ENCODE data around the gene NUTM1.

Gene NUTM1

DNA sequence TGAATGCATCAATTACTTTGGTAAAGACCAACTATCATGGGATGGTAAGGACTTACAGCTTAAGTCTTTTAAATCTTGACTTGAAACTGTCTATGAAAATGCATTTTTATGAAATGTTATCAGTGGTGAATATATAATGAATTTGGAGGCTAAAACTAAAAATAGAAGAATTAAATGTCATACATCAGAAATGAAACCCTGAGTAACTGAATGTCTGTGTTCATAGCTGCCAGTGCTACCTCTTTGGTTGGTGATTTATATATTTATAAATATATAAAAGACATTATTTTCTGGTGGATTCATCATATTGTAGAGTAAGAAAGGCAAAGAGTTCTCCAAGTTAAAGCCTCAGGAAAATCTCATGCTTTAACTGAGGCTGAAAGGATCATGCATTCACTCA lies 17.7 kb upstream of the NUTM1 start:
- Histone ChIP-seq H3K4me3 (ENCODE audit: low read length) (no peak overlapping the region), H3K4me2 (ENCODE audit: low read length) (no peak overlapping the region), H3K9ac (ENCODE audit: low read depth, low read length) (no peak overlapping the region), H3K9me3 (replicated peaks; ENCODE audit: low read length) (no peaks in the 10 kb centered on the region), H3K4me1 (ENCODE audit: control insufficient read depth, insufficient read depth, low read length) (no peaks in the 10 kb centered on the region), H3K27me3 (ENCODE audit: control insufficient read depth, insufficient read depth, low read length) (no peaks in the 10 kb centered on the region), H3K36me3 (ENCODE audit: insufficient read depth, low read length) (no peaks in the 10 kb centered on the region)

DNA sequence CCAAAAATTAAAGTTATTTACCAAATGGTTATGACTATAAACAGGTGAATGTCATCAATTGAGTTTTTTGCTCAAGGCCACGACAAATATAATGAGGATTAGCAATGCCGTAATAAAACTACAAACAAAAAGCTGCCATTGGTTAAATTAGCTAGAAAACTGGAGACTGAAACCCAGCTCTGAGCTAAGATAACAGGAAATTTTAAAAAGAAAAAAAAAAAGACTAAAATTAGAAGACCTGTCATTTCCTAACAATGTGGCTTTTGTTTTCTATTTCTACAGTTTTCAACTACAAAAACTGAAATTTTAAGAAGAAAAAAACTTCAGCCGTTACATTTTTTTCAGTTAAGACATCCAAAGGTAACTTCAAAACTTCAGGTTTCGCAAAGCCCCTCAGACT lies 15.2 kb upstream of the NUTM1 start:
- H3K4me3 ChIP-seq (ENCODE audit: low read length): no peak overlapping the region
- no peaks in the 10 kb centered on the region for H3K9me3 ChIP-seq (replicated peaks; ENCODE audit: low read length)
- H3K4me2 ChIP-seq (ENCODE audit: low read length): no peak overlapping the region
- H3K36me3 ChIP-seq (ENCODE audit: insufficient read depth, low read length): no peaks in the 10 kb centered on the region
- no peaks in the 10 kb centered on the region for H3K27me3 ChIP-seq (ENCODE audit: control insufficient read depth, insufficient read depth, low read length)
- H3K9ac ChIP-seq (ENCODE audit: low read depth, low read length): no peak overlapping the region
- no peaks in the 10 kb centered on the region for H3K4me1 ChIP-seq (ENCODE audit: control insufficient read depth, insufficient read depth, low read length)

DNA sequence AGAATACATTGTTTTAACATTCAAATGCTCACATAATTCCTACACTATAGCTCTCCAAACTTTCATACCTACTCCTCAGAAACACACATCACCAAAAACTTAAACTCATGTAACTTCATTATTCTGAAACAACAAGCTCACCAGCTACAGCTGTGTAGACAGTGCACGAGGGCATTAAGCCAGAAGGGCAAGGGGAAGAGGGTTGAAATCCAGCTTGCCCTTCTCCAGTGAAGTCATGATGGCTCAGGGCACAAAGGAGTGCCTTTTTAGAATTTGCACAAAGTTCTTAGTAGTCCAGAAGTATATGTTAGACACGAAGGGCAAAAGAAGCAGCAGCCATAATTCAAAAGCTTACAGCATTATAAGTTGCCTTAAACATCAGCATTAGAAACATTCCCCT lies 14.1 kb upstream of the NUTM1 start:
- Histone ChIP-seq H3K9ac (ENCODE audit: low read depth, low read length) (no peak overlapping the region), H3K4me2 (ENCODE audit: low read length) (no peak overlapping the region), H3K27me3 (ENCODE audit: control insufficient read depth, insufficient read depth, low read length) (no peaks in the 10 kb centered on the region), H3K36me3 (ENCODE audit: insufficient read depth, low read length) (no peaks in the 10 kb centered on the region), H3K4me1 (ENCODE audit: control insufficient read depth, insufficient read depth, low read length) (peaks cover 5% of the 10 kb centered on the region), H3K9me3 (replicated peaks; ENCODE audit: low read length) (no peaks in the 10 kb centered on the region), H3K4me3 (ENCODE audit: low read length) (no peak overlapping the region)

DNA sequence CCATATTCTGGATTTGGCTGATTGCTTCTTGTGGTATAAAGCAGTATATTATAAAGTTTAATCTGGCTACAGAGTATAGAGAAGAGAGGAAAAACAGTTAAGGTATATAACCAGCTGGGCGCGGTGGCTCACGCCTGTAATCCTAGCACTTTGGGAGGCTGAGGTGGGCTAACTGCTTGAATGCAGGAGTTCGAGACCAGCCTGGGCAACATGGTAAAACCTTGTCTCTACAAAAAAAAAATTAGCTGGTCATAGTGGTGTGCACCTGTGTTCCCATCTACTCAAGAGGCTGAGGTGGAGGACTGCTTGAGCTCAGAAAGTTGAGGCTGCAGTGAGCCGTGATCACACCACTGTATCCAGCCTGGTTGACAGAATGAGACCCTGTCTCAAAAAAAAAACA lies 12.8 kb upstream of the NUTM1 start:
- Histone ChIP-seq H3K9ac (ENCODE audit: low read depth, low read length) (no peak overlapping the region), H3K4me1 (ENCODE audit: control insufficient read depth, insufficient read depth, low read length) (peaks cover 17% of the 10 kb centered on the region), H3K27me3 (ENCODE audit: control insufficient read depth, insufficient read depth, low read length) (no peaks in the 10 kb centered on the region), H3K4me2 (ENCODE audit: low read length) (no peak overlapping the region), H3K9me3 (replicated peaks; ENCODE audit: low read length) (no peaks in the 10 kb centered on the region), H3K36me3 (ENCODE audit: insufficient read depth, low read length) (no peaks in the 10 kb centered on the region), H3K4me3 (ENCODE audit: low read length) (no peak overlapping the region)

DNA sequence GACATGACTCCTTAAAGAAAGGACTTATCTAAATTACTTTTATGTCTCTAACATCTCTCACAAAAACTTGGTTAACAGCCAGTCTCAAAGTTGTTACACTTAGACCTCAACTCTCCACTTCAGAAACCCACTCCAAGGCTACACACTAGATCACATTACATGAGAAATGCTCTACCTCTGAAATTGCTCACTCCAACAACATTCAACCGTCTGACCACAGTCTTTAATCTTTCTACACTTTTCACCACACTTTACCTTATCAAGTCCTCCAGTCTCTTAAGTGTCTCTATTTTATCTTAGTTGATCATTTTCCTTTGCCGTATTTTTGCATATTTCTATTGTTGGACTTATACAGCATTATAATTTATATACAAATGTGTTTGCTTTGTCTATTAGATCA lies 11.3 kb upstream of the NUTM1 start:
- no peaks in the 10 kb centered on the region for H3K9me3 ChIP-seq (replicated peaks; ENCODE audit: low read length)
- H3K36me3 ChIP-seq (ENCODE audit: insufficient read depth, low read length): no peaks in the 10 kb centered on the region
- H3K27me3 ChIP-seq (ENCODE audit: control insufficient read depth, insufficient read depth, low read length): no peaks in the 10 kb centered on the region
- no peak overlapping the region for H3K4me2 ChIP-seq (ENCODE audit: low read length)
- H3K9ac ChIP-seq (ENCODE audit: low read depth, low read length): no peak overlapping the region
- H3K4me3 ChIP-seq (ENCODE audit: low read length): no peak overlapping the region
- H3K4me1 ChIP-seq (ENCODE audit: control insufficient read depth, insufficient read depth, low read length): peaks cover 33% of the 10 kb centered on the region

DNA sequence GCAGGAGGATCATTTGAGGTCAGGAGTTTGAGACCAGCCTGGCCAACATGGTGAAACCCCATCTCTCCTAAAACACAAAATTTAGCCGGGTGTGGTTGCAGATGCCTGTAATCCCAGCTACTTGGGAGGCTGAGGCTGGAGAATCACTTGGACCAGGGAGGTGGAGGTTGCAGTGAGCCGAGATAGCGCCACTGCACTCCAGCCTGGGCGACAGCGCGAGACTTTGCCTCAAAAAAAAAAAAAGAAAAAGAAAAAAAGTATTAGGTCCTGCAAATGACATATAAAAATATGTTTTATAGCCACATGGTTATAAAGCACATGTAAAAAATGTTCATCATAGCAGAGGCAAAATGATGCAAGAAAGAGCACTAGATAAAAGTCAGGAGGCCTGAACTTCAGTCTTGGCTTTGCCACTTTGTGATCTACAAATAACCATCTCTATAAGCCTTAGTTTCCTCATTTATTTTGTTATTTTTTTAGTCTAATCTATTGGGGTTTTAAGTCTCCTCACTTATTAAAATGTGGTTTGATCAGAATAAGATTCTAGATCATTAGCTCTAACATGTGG lies 10.5 kb upstream of the NUTM1 start:
- Histone ChIP-seq H3K4me1 (ENCODE audit: control insufficient read depth, insufficient read depth, low read length) (peaks cover 36% of the 10 kb centered on the region), H3K9ac (ENCODE audit: low read depth, low read length) (no peak overlapping the region), H3K4me3 (ENCODE audit: low read length) (no peak overlapping the region), H3K9me3 (replicated peaks; ENCODE audit: low read length) (no peaks in the 10 kb centered on the region), H3K4me2 (ENCODE audit: low read length) (no peak overlapping the region), H3K36me3 (ENCODE audit: insufficient read depth, low read length) (no peaks in the 10 kb centered on the region), H3K27me3 (ENCODE audit: control insufficient read depth, insufficient read depth, low read length) (no peaks in the 10 kb centered on the region)

DNA sequence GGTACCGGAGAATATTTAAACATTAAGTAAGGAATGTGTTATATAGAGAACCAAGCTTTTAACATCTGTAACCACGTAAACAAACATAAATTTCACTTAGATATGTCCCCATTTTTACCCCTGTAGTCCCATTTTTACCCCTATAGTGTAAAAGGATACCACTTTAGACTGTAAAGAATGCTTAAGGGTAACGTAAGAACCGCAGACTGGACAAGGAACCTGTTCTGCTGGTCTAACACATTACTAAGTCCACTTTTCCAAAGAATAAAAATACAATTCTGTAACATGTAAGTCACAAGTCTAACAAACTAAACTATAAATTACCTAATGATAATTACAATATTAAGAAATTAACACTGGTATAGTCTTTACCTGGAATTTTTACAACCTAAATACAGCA lies 8.4 kb upstream of the NUTM1 start:
- Histone ChIP-seq H3K4me3 (ENCODE audit: low read length) (peak overlapping the region; percentile 53), H3K36me3 (ENCODE audit: insufficient read depth, low read length) (no peaks in the 10 kb centered on the region), H3K4me2 (ENCODE audit: low read length) (peak overlapping the region; percentile 86), H3K27me3 (ENCODE audit: control insufficient read depth, insufficient read depth, low read length) (no peaks in the 10 kb centered on the region), H3K9me3 (replicated peaks; ENCODE audit: low read length) (no peaks in the 10 kb centered on the region), H3K4me1 (ENCODE audit: control insufficient read depth, insufficient read depth, low read length) (peaks cover 41% of the 10 kb centered on the region), H3K9ac (ENCODE audit: low read depth, low read length) (peak overlapping the region; percentile 46)

DNA sequence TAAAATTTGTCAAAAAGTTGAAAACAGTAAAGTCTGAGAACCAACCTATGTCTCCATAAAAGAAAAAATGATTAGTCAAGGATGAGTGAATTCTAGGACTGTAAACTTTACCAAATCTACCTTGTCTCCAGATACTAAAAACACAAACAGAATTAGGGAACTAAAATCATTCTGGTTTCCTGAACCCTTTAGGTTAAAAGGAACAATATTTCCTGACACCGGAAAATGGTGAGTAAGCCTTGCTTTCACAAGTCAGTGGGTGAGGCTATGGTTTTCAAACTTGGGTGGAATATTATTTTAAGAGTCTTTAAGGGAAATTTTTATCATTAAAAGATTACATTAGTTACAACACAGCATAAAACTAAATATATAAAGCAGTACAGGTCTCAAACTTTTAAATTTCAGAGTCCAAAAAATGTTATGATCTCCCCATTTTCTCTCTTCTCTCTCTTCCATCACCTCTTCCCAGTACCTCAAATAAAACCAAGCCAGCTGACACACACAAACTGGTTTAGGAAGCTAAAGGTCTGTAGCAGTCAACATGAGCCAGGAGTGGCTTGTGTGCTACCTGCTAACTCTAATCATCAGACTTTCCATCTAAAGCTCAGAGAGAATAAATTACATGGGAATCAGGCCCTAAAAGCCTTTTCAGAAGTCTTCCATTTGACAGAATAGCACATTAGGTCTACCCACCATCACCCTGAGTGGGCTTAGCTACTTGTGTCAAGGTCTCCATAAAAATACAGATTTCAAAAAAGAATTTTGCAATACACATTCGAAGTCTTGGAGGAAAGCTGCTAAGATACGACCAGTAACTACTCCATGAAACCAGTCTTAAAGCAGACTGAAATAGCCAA lies 7.7 kb upstream of the NUTM1 start:
- Histone ChIP-seq H3K4me2 (ENCODE audit: low read length) (peak overlapping the region; percentile 86), H3K9me3 (replicated peaks; ENCODE audit: low read length) (no peaks in the 10 kb centered on the region), H3K4me1 (ENCODE audit: control insufficient read depth, insufficient read depth, low read length) (peaks cover 44% of the 10 kb centered on the region), H3K9ac (ENCODE audit: low read depth, low read length) (peak overlapping the region; percentile 46), H3K27me3 (ENCODE audit: control insufficient read depth, insufficient read depth, low read length) (no peaks in the 10 kb centered on the region), H3K4me3 (ENCODE audit: low read length) (peak overlapping the region; percentile 53), H3K36me3 (ENCODE audit: insufficient read depth, low read length) (peaks cover 5% of the 10 kb centered on the region)

DNA sequence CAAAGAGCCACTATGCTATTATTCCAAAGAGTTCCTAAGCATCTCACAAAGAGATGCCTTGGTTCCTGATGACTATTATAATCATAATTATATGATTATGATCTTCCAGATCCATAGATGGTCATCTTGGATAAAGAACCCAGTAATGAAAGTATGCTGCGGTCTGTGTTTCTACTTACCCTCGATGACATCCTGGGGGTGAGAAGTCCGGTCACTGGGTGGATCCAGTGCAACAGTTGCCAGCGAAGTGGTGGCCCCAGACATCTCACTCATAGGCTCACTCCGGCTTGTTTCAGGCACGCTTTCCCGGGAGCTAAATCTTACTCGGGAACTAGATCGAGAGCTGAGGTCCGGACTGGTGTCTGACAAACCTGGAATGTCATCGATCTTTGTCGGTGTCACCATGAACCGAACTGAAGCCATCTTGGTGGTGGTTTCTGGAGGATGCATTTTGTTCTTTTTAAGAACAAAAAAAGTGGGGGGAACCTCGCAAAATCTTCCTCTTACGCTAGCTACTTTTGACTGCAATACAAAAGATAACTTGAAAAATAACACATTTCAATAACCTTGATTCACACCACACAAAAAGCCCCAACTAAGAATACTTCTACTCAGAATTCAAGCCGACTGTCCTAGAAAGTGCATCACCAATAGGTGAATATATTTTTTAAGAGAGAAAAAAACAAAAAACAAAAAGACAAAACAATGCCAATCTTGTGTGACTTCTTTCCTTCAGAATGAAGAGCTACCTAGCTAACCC lies 6.7 kb upstream of the NUTM1 start:
- H3K4me3 ChIP-seq (ENCODE audit: low read length): peak overlapping the region; percentile 91
- peaks cover 44% of the 10 kb centered on the region for H3K4me1 ChIP-seq (ENCODE audit: control insufficient read depth, insufficient read depth, low read length)
- no peaks in the 10 kb centered on the region for H3K27me3 ChIP-seq (ENCODE audit: control insufficient read depth, insufficient read depth, low read length)
- H3K9me3 ChIP-seq (replicated peaks; ENCODE audit: low read length): no peaks in the 10 kb centered on the region
- peak overlapping the region; percentile 84 for H3K9ac ChIP-seq (ENCODE audit: low read depth, low read length)
- H3K36me3 ChIP-seq (ENCODE audit: insufficient read depth, low read length): peaks cover 10% of the 10 kb centered on the region
- peak overlapping the region; percentile 86 for H3K4me2 ChIP-seq (ENCODE audit: low read length)

DNA sequence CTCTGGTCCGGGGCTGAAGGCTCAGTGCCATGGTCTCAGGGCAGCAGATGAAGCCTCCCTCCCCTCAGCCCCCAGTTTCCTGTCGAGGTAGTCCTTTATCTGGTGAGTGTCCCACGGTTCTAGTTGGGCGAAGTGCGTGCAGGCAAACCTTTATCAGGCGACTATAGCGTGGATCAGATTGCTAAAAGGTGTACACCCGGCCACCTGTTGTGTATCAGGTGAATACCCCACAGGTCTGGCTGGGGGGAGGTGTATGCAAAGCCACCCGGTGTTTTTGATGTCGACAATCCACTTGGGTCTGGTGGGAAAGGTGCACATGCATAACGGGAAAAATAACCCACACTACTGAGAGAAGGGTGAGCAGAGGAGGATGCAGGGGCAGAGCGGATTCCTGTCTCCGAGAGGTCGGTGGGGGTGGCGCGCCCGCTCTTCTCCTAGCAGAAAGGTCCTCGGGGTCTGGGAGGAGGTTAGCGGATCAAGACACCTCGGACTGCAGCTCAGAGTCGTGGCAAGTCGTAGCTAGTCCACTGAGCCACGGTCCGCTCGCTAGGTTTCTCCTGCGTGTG lies 6.0 kb upstream of the NUTM1 start:
- Histone ChIP-seq H3K9me3 (replicated peaks; ENCODE audit: low read length) (no peaks in the 10 kb centered on the region), H3K9ac (ENCODE audit: low read depth, low read length) (peak overlapping the region; percentile 84), H3K27me3 (ENCODE audit: control insufficient read depth, insufficient read depth, low read length) (no peaks in the 10 kb centered on the region), H3K4me2 (ENCODE audit: low read length) (peak overlapping the region; percentile 86), H3K36me3 (ENCODE audit: insufficient read depth, low read length) (peaks cover 15% of the 10 kb centered on the region), H3K4me3 (ENCODE audit: low read length) (peak overlapping the region; percentile 91), H3K4me1 (ENCODE audit: control insufficient read depth, insufficient read depth, low read length) (peaks cover 48% of the 10 kb centered on the region)

DNA sequence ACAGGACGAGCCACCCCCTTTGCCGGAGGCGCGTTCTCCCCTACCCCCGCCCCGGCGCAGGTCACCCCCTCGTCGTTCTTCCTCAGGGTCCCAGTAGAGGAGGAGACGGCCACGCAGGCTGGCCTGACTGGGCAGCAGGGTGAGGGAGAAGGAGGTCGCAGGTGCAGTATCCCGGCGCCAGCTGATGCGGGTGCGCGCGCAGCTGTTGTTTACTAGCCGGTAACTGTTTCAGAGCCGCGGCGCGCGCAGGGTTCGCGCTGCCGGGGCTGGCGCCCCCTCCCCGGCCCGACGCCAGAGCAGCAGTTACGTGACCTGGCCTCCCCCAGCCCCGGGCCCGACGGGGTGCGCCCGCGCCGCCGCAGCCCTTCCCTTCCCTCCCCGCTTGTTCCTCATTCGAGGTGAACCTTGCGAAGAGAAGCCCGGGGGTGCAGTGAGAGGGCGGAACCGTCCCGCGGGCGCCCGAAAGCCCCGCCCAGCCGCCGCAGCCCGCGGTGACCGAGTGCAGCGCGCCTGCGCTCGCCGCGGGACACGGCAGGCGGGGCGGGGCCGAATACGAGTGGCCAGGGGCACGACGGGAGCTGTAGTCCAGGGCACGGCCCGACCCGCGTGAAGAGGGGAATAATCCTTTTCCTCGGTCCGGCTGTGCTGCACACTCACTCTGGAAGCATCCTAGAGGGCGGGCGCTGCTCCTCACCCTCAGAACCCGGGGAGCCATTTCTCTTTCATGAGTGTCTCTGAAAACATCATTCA lies 5.4 kb upstream of the NUTM1 start, which contains the start of gene SLC12A6:
Gene SLC12A6 (minus strand): TSS at position 225 of the 750 bp plus-strand sequence. CDS start 1,101 bp downstream, outside the sequence.
- Histone ChIP-seq H3K4me1 (ENCODE audit: control insufficient read depth, insufficient read depth, low read length) (peaks cover 48% of the 10 kb centered on the region), H3K27me3 (ENCODE audit: control insufficient read depth, insufficient read depth, low read length) (no peaks in the 10 kb centered on the region), H3K9me3 (replicated peaks; ENCODE audit: low read length) (no peaks in the 10 kb centered on the region), H3K4me3 (ENCODE audit: low read length) (peak within 1 kb of the TSS; percentile 91), H3K9ac (ENCODE audit: low read depth, low read length) (peak within 1 kb of the TSS; percentile 84), H3K36me3 (ENCODE audit: insufficient read depth, low read length) (peaks cover 15% of the 10 kb centered on the region), H3K4me2 (ENCODE audit: low read length) (peak within 1 kb of the TSS; percentile 86)

Measured in skeletal muscle satellite cell (primary cell).